Measurements from ENCODE around the gene PTGS1.

DNA sequence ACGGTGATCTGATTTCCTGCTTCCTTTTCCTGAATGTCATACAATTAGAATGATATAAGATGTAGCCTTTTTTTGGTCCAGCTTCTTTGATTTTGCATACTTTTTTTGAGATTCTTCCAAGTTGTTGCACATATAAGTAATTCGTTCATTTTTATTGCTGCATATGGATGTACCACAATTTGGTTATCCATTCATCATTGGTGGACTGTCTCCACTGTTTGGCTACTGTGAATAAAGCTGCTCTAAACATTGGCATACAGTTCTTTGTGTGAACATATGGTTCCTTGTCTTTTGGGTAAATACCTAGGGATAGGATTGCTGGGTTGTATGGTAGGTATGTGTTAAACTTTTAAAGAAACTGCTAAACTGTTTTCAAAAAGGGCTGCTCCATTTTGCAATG is 54.3 kb downstream of the PTGS1 start:
- TF ChIP-seq YY1 (IDR thresholded peaks at IDR 0.05; ENCODE audit: insufficient read depth, insufficient read length) = no peak
- TF ChIP-seq ZNF274 (IDR thresholded peaks at IDR 0.05; ENCODE audit: low read depth, low read length) = no peak

Data from NT2/D1 (cell line).